HepG2 (cell line): ENCODE data around the gene CHST3. TPM values are rescaled to one million over a fixed set of nuclear protein-coding genes. Genes with fewer than 3 reads are reported as not detected.
"Not testable (repeated sequence)": the region's sequence is repeated elsewhere in the genome, so short reads cannot be mapped to it uniquely, and the experiment has no call there.

ENCODE experiments used
- ATAC-seq: fragments of 200-7000 bp; cut with Tn5 transposase; 3 replicates; pipeline ENCODE4 v1.9.1; 2020; ENCODE audit warnings: mild to moderate bottlenecking, moderate library complexity
- BruUV-seq: library from RNA; stranded (reverse); fragments of 400-500 nt; replicated peaks from 2 replicates; lab custom pipeline; 2021; lab: Mats Ljungman, UMichigan
- CTCF ChIA-PET: fragments of 300-600 bp; formaldehyde crosslinking; extraction: SDS; loops from one replicate; lab custom pipeline; 2021; ENCODE audit warnings: low total read pairs, inconsistent platforms, low intra/inter-chr PET ratio; lab: Yijun Ruan, JAX
- POLR2A ChIA-PET: fragments of 350-600 bp; sonication (Branson Sonifier 250); formaldehyde crosslinking; loops from one replicate; lab custom pipeline; 2020; ENCODE audit warnings: antibody characterized with exemption, inconsistent platforms; lab: Yijun Ruan, JAX
- DNase-seq: peaks from one replicate; pipeline ENCODE4 v3.0.0-alpha.2; 2015; ENCODE audit warnings: low spot score
- FAIRE-seq: peaks from 3 replicates; lab custom pipeline; 2011; peaks lifted over from hg19 to GRCh38; lab: Jason Lieb, UNC
- H2AFZ ChIP-seq: one replicate; pipeline ENCODE4 v1.6.1; 2011; ENCODE audit warnings: low read length, inconsistent platforms
- H3K27ac ChIP-seq: fragments of 300-600 bp; 3 replicates; pipeline ENCODE4 v1.8.0; 2011; ENCODE audit warnings: mixed run types, mild to moderate bottlenecking, mixed read lengths, low read length, inconsistent platforms; ENCODE audit not compliant: insufficient read depth; ENCODE audit errors: extremely low read length
- H3K27me3 ChIP-seq, 2 experiments: fragments of 200-600 bp in 1 of 2; 2 replicates in 1 of 2; 3 replicates in 1 of 2; pipeline versions ENCODE4 v1.6.0 to v1.8.0; 2011; ENCODE audit warnings: low read length in 2 of 2, mild to moderate bottlenecking in 2 of 2, moderate library complexity in 2 of 2, inconsistent platforms in 1 of 2; ENCODE audit not compliant: insufficient read depth in 2 of 2, control insufficient read depth in 1 of 2
- H3K36me3 ChIP-seq, 2 experiments: fragments of 200-600 bp in 1 of 2; replicated peaks in 1 of 2; 2 replicates in 1 of 2; 3 replicates in 1 of 2; pipeline versions ENCODE4 v1.5.1 to v1.8.0; 2011; ENCODE audit warnings: low read length in 2 of 2, inconsistent platforms in 1 of 2; ENCODE audit not compliant: insufficient read depth in 2 of 2, control insufficient read depth in 1 of 2
- H3K4me1 ChIP-seq: 2 replicates; pipeline ENCODE4 v1.5.1; 2012; ENCODE audit warnings: low read length, inconsistent platforms; ENCODE audit not compliant: insufficient read depth
- H3K4me2 ChIP-seq: 2 replicates; pipeline ENCODE4 v1.6.0; 2011; ENCODE audit warnings: low read depth, low read length, inconsistent platforms
- H3K4me3 ChIP-seq, 3 experiments: fragments of 200-600 bp in 1 of 3; sonication (generic), shearing (Covaris generic) in 1 of 3; replicated peaks in 1 of 3; 2 replicates each; pipeline ENCODE4 v1.5.1; 2011 to 2016; ENCODE audit warnings: low read length in 3 of 3, inconsistent platforms in 2 of 3, low read depth in 2 of 3, mild to moderate bottlenecking in 2 of 3, control low read depth in 1 of 3, mixed read lengths in 1 of 3; ENCODE audit not compliant: insufficient read depth in 1 of 3
- H3K79me2 ChIP-seq: one replicate; pipeline ENCODE4 v1.6.1; 2011; ENCODE audit warnings: low read length, inconsistent platforms; ENCODE audit not compliant: insufficient read depth
- H3K9ac ChIP-seq: 2 replicates; pipeline ENCODE4 v1.6.0; 2011; ENCODE audit warnings: mild to moderate bottlenecking, low read depth, low read length, inconsistent platforms; ENCODE audit not compliant: insufficient read depth
- H3K9me3 ChIP-seq: 2 replicates; pipeline ENCODE4 v1.5.1; 2012; ENCODE audit warnings: mild to moderate bottlenecking, low read length
- H4K20me1 ChIP-seq: 2 replicates; pipeline ENCODE4 v1.6.0; 2011; ENCODE audit warnings: inconsistent platforms, mild to moderate bottlenecking, low read length, moderate library complexity; ENCODE audit not compliant: insufficient read depth
- HNF4G ChIP-seq, 2 experiments: sonication (generic) in 1 of 2; formaldehyde crosslinking in 1 of 2; IDR thresholded peaks; 2 replicates each; pipeline versions ENCODE4 v1.4.0 to v1.6.1; 2011 to 2020; ENCODE audit warnings: borderline replicate concordance in 2 of 2, low read depth in 2 of 2, mild to moderate bottlenecking in 2 of 2, low read length in 1 of 2, missing genetic modification reagents in 1 of 2, moderate library complexity in 1 of 2
- KLF11 ChIP-seq: IDR thresholded peaks from 2 replicates; pipeline ENCODE4 v1.6.1; 2016; ENCODE audit warnings: missing compliant biosample characterization
- MTA3 ChIP-seq: sonication (generic); formaldehyde crosslinking; IDR thresholded peaks from 2 replicates; pipeline ENCODE4 v1.4.0; 2020; ENCODE audit warnings: missing genetic modification reagents
- MYNN ChIP-seq: sonication (generic); formaldehyde crosslinking; IDR thresholded peaks from 2 replicates; pipeline ENCODE4 v1.4.0; 2020; ENCODE audit warnings: mild to moderate bottlenecking, low read depth, missing genetic modification reagents
- MZF1 ChIP-seq: sonication (generic); formaldehyde crosslinking; IDR thresholded peaks from 2 replicates; pipeline ENCODE4 v1.8.1; 2023; ENCODE audit warnings: mild to moderate bottlenecking, missing genetic modification reagents, borderline replicate concordance
- RFX1 ChIP-seq: fragments of 450-650 bp; IDR thresholded peaks from 2 replicates; pipeline ENCODE4 v1.6.1; 2017
- ZKSCAN8 ChIP-seq: IDR thresholded peaks from 2 replicates; pipeline ENCODE4 v1.6.1; 2016; ENCODE audit warnings: borderline replicate concordance, missing genetic modification reagents, missing compliant biosample characterization
- ZNF121 ChIP-seq: sonication (generic); formaldehyde crosslinking; IDR thresholded peaks from 2 replicates; pipeline ENCODE4 v1.5.0; 2020; ENCODE audit warnings: mild to moderate bottlenecking, missing genetic modification reagents
- ZNF460 ChIP-seq: sonication (generic); formaldehyde crosslinking; IDR thresholded peaks from 2 replicates; pipeline ENCODE4 v1.5.1; 2020; ENCODE audit warnings: missing genetic modification reagents, mild to moderate bottlenecking, borderline replicate concordance
- ZNF761 ChIP-seq: sonication (generic); formaldehyde crosslinking; conservative IDR thresholded peaks from 2 replicates; pipeline ENCODE4 v1.4.0; 2020; ENCODE audit warnings: mild to moderate bottlenecking, missing genetic modification reagents
- ZSCAN22 ChIP-seq: sonication (generic); formaldehyde crosslinking; IDR thresholded peaks from 2 replicates; pipeline ENCODE4 v1.4.0; 2020; ENCODE audit warnings: mild to moderate bottlenecking, missing genetic modification reagents
- WGBS: methylation state at CpG from one replicate; pipeline ENCODE4 v1.1.6; 2017; ENCODE audit warnings: low lambda C conversion rate; 5-methylcytosine and 5-hydroxymethylcytosine counted together
- in situ Hi-C: cut with HindIII; loops from 2 replicates; pipeline ENCODE4 v1.10.0; 2017; ENCODE audit warnings: low pct_unique_long_range_greater_than_20kb; ENCODE audit not compliant: extremely low pct_ligation_motif_present
- intact Hi-C: fragments of 100-400 bp; cut with micrococcal nuclease; formaldehyde crosslinking; loops from one replicate; pipeline ENCODE4 v1.10.0; 2022; ENCODE audit not compliant: unreplicated experiment
- polyA plus RNA-seq, 8 experiments: library from polyadenylated mRNA; depleted of rRNA in 3 of 8; stranded (reverse) in 7 of 8; unstranded in 1 of 8; fragments of >200 nt; fragmentation: Illumina TruSeq in 4 of 8; extraction: Trizol in 4 of 8; gene quantifications; 2 replicates each; pipeline versions ENCODE4 v1.2.1 to v1.2.3, GENCODE V29; 2011 to 2016; ENCODE audit warnings: low read depth in 4 of 8, missing spikeins in 1 of 8, mixed read lengths in 1 of 8; ENCODE audit not compliant: insufficient read depth in 1 of 8
- total RNA-seq, 5 experiments: library from RNA; depleted of rRNA; stranded (reverse); fragments of >200 nt; fragmentation: Illumina TruSeq; extraction: Trizol; gene quantifications; 2 replicates each; pipeline ENCODE4 v1.2.3, GENCODE V29; 2016; ENCODE audit warnings: low read depth in 1 of 5
- TF ChIP-seq, protein P1 (sequence below): sonication (generic); formaldehyde crosslinking; IDR thresholded peaks from 2 replicates; pipeline ENCODE4 v1.5.0; 2020; ENCODE audit warnings: mild to moderate bottlenecking, missing genetic modification reagents, moderate library complexity
- TF ChIP-seq, protein P2 (sequence below): IDR thresholded peaks from 2 replicates; pipeline ENCODE4 v1.6.1; 2016; ENCODE audit warnings: missing compliant biosample characterization, missing genetic modification reagents, borderline replicate concordance

The CHST3 gene
- total and polyA plus RNA-seq, 2 of the 13 experiments (the other 11 are each of a cell fraction or from before 2014, with no cell fraction given) = 7.2 to 18.7 TPM

DNA sequence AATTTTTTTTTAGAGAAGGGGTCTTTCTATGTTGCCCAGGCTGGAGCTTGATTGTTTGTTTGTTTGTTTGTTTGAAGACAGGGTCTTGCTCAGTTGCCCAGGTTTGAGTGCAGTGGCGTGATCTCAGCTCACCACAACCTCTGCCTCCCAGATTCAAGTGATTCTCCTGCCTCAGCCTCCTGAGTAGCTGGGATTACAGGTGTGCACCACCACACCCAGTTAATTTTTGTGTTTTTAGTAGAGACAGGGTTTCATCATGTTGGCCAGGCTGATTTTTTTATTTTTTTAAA, 13.4 kb downstream of the CHST3 start:
- peaks cover 85% of the 10 kb centered on the region for H3K4me1 ChIP-seq
- 100% methylated on average over 1 of the region's 1 CpG for WGBS
- H3K4me3 ChIP-seq, H2AFZ ChIP-seq, FAIRE-seq, ATAC-seq, H3K9me3 ChIP-seq, in situ Hi-C loops, BruUV-seq, CTCF ChIA-PET, intact Hi-C loops, H3K27me3 ChIP-seq, DNase-seq, H4K20me1 ChIP-seq: not testable (repeated sequence)
- TF ChIP-seq ZNF460 (CRISPR knock-in tag) (peak; percentile 29; the same call in 1 of the 2 replicates), ZNF761 (CRISPR knock-in tag) (0 out of 2 replicates have a peak, but pooled peaks have one; percentile 20), ZSCAN22 (CRISPR knock-in tag) (0 out of 2 replicates have a peak, but pooled peaks have one; percentile 50), ZNF121 (CRISPR knock-in tag) (peak; percentile 89)
- peak overlapping the region; percentile 70; the same call in 1 of the 2 replicates for H3K9ac ChIP-seq
- POLR2A ChIA-PET = interaction anchor here (0.9 to 3.7 kb wide), 10 partner anchors 8 to 239 kb away, joined by 3 to 39 read pairs (median 6); partner anchors contain the start of genes ASCC1 and CHST3
- peaks cover 93% of the 10 kb centered on the region for H3K79me2 ChIP-seq
- peak overlapping the region; percentile 94 for H3K4me2 ChIP-seq
- H3K36me3 ChIP-seq = peaks cover 3 to 13% of the 10 kb centered on the region in 2 experiments
- H3K27ac ChIP-seq = peak overlapping the region; percentile 91

DNA sequence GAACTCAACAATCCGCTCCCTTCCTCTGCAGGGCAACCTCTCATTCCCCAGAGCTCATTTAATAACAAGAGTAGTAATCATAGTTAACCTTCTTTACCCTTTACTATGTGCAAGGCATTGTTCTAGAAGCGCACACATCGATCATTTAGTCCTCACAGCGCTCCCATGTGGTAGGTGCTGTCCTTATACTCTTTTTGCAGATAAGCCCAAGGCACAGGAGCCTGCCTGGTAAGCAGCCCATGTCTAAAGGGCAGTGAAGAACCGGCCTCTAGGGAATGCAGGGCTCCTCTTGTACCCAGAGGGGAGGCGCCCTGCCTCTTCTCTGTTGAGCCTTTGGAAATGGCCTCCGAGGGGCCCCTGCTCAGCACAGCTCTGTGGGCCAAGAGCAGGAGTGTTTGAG, 14.3 kb downstream of the CHST3 start:
- WGBS = 83% methylated on average over 6 of the region's 7 CpGs
- TF ChIP-seq RFX1 = no peak
- no peak for TF ChIP-seq MYNN (CRISPR knock-in tag)
- no peak for TF ChIP-seq MZF1 (CRISPR knock-in tag)
- TF ChIP-seq ZKSCAN8 (CRISPR knock-in tag) = no peak
- TF ChIP-seq HNF4G (IDR thresholded peaks at IDR 0.05; ENCODE audit: borderline replicate concordance, low read depth, low read length) = no peak
- TF ChIP-seq HNF4G (CRISPR knock-in tag; IDR thresholded peaks at IDR 0.05; ENCODE audit: borderline replicate concordance, low read depth) = no peak
- no peak for TF ChIP-seq MTA3
- TF ChIP-seq, protein P1, sequence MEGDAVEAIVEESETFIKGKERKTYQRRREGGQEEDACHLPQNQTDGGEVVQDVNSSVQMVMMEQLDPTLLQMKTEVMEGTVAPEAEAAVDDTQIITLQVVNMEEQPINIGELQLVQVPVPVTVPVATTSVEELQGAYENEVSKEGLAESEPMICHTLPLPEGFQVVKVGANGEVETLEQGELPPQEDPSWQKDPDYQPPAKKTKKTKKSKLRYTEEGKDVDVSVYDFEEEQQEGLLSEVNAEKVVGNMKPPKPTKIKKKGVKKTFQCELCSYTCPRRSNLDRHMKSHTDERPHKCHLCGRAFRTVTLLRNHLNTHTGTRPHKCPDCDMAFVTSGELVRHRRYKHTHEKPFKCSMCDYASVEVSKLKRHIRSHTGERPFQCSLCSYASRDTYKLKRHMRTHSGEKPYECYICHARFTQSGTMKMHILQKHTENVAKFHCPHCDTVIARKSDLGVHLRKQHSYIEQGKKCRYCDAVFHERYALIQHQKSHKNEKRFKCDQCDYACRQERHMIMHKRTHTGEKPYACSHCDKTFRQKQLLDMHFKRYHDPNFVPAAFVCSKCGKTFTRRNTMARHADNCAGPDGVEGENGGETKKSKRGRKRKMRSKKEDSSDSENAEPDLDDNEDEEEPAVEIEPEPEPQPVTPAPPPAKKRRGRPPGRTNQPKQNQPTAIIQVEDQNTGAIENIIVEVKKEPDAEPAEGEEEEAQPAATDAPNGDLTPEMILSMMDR (CRISPR knock-in tag) = peak; percentile 26; the same call in 1 of the 2 replicates
- TF ChIP-seq, protein P2, sequence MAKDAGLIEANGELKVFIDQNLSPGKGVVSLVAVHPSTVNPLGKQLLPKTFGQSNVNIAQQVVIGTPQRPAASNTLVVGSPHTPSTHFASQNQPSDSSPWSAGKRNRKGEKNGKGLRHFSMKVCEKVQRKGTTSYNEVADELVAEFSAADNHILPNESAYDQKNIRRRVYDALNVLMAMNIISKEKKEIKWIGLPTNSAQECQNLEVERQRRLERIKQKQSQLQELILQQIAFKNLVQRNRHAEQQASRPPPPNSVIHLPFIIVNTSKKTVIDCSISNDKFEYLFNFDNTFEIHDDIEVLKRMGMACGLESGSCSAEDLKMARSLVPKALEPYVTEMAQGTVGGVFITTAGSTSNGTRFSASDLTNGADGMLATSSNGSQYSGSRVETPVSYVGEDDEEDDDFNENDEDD = no peak
- TF ChIP-seq KLF11 (CRISPR knock-in tag) = no peak

More for the DNA sequence above, 14.3 kb downstream of the CHST3 start:
- Histone ChIP-seq H3K9ac (no peak overlapping the region; the same call in 1 of the 2 replicates), H3K4me3 (no peak overlapping the region), H3K79me2 (peaks cover 94% of the 10 kb centered on the region), H3K4me1 (peaks cover 95% of the 10 kb centered on the region), H3K4me2 (no peak overlapping the region; the same call in 1 of the 2 replicates), H2AFZ (no peak overlapping the region), H4K20me1 (no peaks in the 10 kb centered on the region), H3K27ac (peak overlapping the region; percentile 18), H3K36me3 (peaks cover 0 to 6% of the 10 kb centered on the region in 2 experiments; a peak in 3 of 5 replicates), H3K9me3 (no peaks in the 10 kb centered on the region), H3K27me3 (no peaks in the 10 kb centered on the region)
- no TSS peak for BruUV-seq
- DNase-seq (no peak), ATAC-seq (no peak), FAIRE-seq (no peak)
- CTCF ChIA-PET = no interaction called here
- intact Hi-C loops (no loop called here), in situ Hi-C loops (no loop called here)
- POLR2A ChIA-PET = interaction anchor here (3.7 kb wide), 1 partner anchor 52 kb away, joined by 34 read pairs; no protein-coding TSS in a partner anchor
